Fibroblast of villous mesenchyme (primary cell): ENCODE data around the gene PAK5. TPM values are rescaled to one million over a fixed set of nuclear protein-coding genes. Genes with fewer than 3 reads are reported as not detected.

Experiments used
- DNase-seq: peaks from one replicate; pipeline ENCODE4 v3.0.0-alpha.2; 2010; ENCODE audit warnings: low read depth
- H3K4me3 ChIP-seq: 2 replicates; pipeline ENCODE4 v1.5.1; 2011; ENCODE audit warnings: low read depth, mild to moderate bottlenecking, low read length
- CTCF ChIP-seq: IDR thresholded peaks from 2 replicates; pipeline ENCODE4 v1.5.1; 2012; ENCODE audit warnings: low read depth, mild to moderate bottlenecking, low read length; ENCODE audit not compliant: insufficient read depth
- total RNA-seq: library from RNA; depleted of rRNA; stranded (reverse); fragments of >200 nt; gene quantifications from 2 replicates; pipeline ENCODE4 v1.2.3, GENCODE V29; 2012

The PAK5 gene
- total RNA-seq, 1 donor = not detected

- no peak for TF ChIP-seq CTCF
- no peak for DNase-seq
- H3K4me3 ChIP-seq = no peak overlapping the region
These were observed 96.9 kb downstream of the PAK5 start for GRCh38 chr20:9741996-9742395.

- no peak overlapping the region for H3K4me3 ChIP-seq
- TF ChIP-seq CTCF = no peak
- DNase-seq = no peak
These were observed 98.4 kb downstream of the PAK5 start for GRCh38 chr20:9740486-9740885.

- TF ChIP-seq CTCF = no peak
- H3K4me3 ChIP-seq = no peak overlapping the region
- DNase-seq = no peak
These were observed 98.9 kb downstream of the PAK5 start for GRCh38 chr20:9739991-9740390.

GRCh38 chr20:9736373-9736772 lies 102.5 kb downstream of the PAK5 start:
- no peak for DNase-seq
- no peak overlapping the region for H3K4me3 ChIP-seq
- TF ChIP-seq CTCF = no peak

- DNase-seq = no peak
- H3K4me3 ChIP-seq = no peak overlapping the region
- TF ChIP-seq CTCF = no peak
These were observed 115.2 kb downstream of the PAK5 start for GRCh38 chr20:9723501-9724202.

GRCh38 chr20:9711872-9712271 lies 127.0 kb downstream of the PAK5 start:
- no peak for DNase-seq
- no peak for TF ChIP-seq CTCF
- no peak overlapping the region for H3K4me3 ChIP-seq

GRCh38 chr20:9710685-9711084 lies 128.2 kb downstream of the PAK5 start:
- no peak overlapping the region for H3K4me3 ChIP-seq
- no peak for DNase-seq
- TF ChIP-seq CTCF = no peak
